Mucosa of gallbladder (tissue), 1 donor: Measurements from ENCODE around the gene PRR5L. TPM values are rescaled to one million over a fixed set of nuclear protein-coding genes. Genes with fewer than 3 reads are reported as not detected.
"Not testable (repeated sequence)": the region's sequence is repeated elsewhere in the genome, so short reads cannot be mapped to it uniquely, and the experiment has no call there.

Experiments
- DNase-seq: peaks from one replicate; pipeline ENCODE4 v3.0.0-alpha.2; 2020; ENCODE audit warnings: low spot score
- total RNA-seq: library from RNA; stranded (reverse); gene quantifications from one replicate; pipeline ENCODE4 v1.2.1, GENCODE V29; 2021
- donor health status: DM: no; HTN: no; CAD: no.

The PRR5L gene
- total RNA-seq, 1 donor from 2014 or later, result 32.7 TPM

GRCh38 chr11:36280531-36280930 is 15.6 kb upstream of the PRR5L start:
- no peak for DNase-seq

- no peak for DNase-seq
These were observed 14.2 kb upstream of the PRR5L start for GRCh38 chr11:36281850-36282249.

- no peak for DNase-seq
These were observed 13.2 kb upstream of the PRR5L start for GRCh38 chr11:36282926-36283325.

- no peak for DNase-seq
These were observed 7.5 kb upstream of the PRR5L start for GRCh38 chr11:36288442-36289225.

- peak; percentile 95 for DNase-seq
These were observed 6.7 kb upstream of the PRR5L start, which contains the start of gene COMMD9 for GRCh38 chr11:36289226-36289852. Gene COMMD9 (minus strand): TSS chr11:36289424. CDS start chr11:36289412, 12 bp downstream.

- no peak for DNase-seq
These were observed 3.8 kb upstream of the PRR5L start for GRCh38 chr11:36292311-36292722.

GRCh38 chr11:36296884-36297543 is 926 bp downstream of the PRR5L start:
- DNase-seq, result no peak

- peak; percentile 80 for DNase-seq
These were observed 4.6 kb downstream of the PRR5L start for GRCh38 chr11:36300650-36301049.

- DNase-seq, result no peak
These were observed 8.3 kb downstream of the PRR5L start for GRCh38 chr11:36304351-36304750.

- no peak for DNase-seq
These were observed 9.0 kb downstream of the PRR5L start for GRCh38 chr11:36305047-36305446.

GRCh38 chr11:36306888-36307287 is 10.8 kb downstream of the PRR5L start:
- no peak for DNase-seq

- peak; percentile 51 for DNase-seq
These were observed 12.5 kb downstream of the PRR5L start for GRCh38 chr11:36308577-36308976.

- no peak for DNase-seq
These were observed 13.7 kb downstream of the PRR5L start for GRCh38 chr11:36309779-36310178.

- DNase-seq, result no peak
These were observed 16.0 kb downstream of the PRR5L start for GRCh38 chr11:36311926-36312595.

- DNase-seq, result no peak
These were observed 16.8 kb downstream of the PRR5L start for GRCh38 chr11:36312611-36313472.

- DNase-seq, result no peak
These were observed 17.8 kb downstream of the PRR5L start for GRCh38 chr11:36313750-36314433.

GRCh38 chr11:36314434-36314767 is 18.3 kb downstream of the PRR5L start:
- DNase-seq, result no peak

- DNase-seq, result no peak
These were observed 20.0 kb downstream of the PRR5L start for GRCh38 chr11:36316049-36316448.

- no peak for DNase-seq
These were observed 21.9 kb downstream of the PRR5L start for GRCh38 chr11:36317992-36318391.

GRCh38 chr11:36324956-36325355 is 28.9 kb downstream of the PRR5L start:
- not testable (repeated sequence) for DNase-seq

- DNase-seq, result not testable (repeated sequence)
These were observed 29.3 kb downstream of the PRR5L start for GRCh38 chr11:36325403-36325802.
